GM12878 (cell line): ENCODE results near the gene RAB3A.

Experiments used
- CBFB ChIP-seq: IDR thresholded peaks from 2 replicates; pipeline ENCODE4 v1.6.1; 2016; ENCODE audit warnings: antibody characterized with exemption, low read depth
- CREB1 ChIP-seq: IDR thresholded peaks from 2 replicates; pipeline ENCODE4 v1.6.1; 2012; ENCODE audit warnings: low read depth, mild to moderate bottlenecking, inconsistent platforms
- GATAD2B ChIP-seq: fragments of 450-650 bp; conservative IDR thresholded peaks from 2 replicates; pipeline ENCODE4 v1.6.1; 2017; ENCODE audit warnings: low read depth, mild to moderate bottlenecking, moderate library complexity
- LARP7 ChIP-seq: fragments of 450-650 bp; IDR thresholded peaks from 2 replicates; pipeline ENCODE4 v1.6.1; 2017; ENCODE audit warnings: mild to moderate bottlenecking
- NR2F1 ChIP-seq: fragments of 450-650 bp; conservative IDR thresholded peaks from 2 replicates; pipeline ENCODE4 v1.6.1; 2017; ENCODE audit warnings: mild to moderate bottlenecking
- SIX5 ChIP-seq: IDR thresholded peaks from 2 replicates; pipeline ENCODE4 v1.6.1; 2011; ENCODE audit warnings: mild to moderate bottlenecking, low read depth, low read length, moderate library complexity; ENCODE audit not compliant: severe bottlenecking
- SREBF2 ChIP-seq: IDR thresholded peaks from 2 replicates; pipeline ENCODE4 v1.6.1; 2012; ENCODE audit warnings: mild to moderate bottlenecking, low read length
- YY1 ChIP-seq: IDR thresholded peaks from 2 replicates; pipeline ENCODE4 v1.6.1; 2011; ENCODE audit warnings: low read depth, mild to moderate bottlenecking, low read length
- TF ChIP-seq, protein P1 (sequence below): fragments of 150-350 bp; IDR thresholded peaks from 2 replicates; pipeline ENCODE4 v1.6.1; 2016; ENCODE audit warnings: low read depth, low read length
- TF ChIP-seq, protein P2 (sequence below), 3 experiments: IDR thresholded peaks in 2 of 3; conservative IDR thresholded peaks in 1 of 3; 2 replicates each; pipeline ENCODE4 v1.5.1; 2011; ENCODE audit warnings: low read depth in 3 of 3, low read length in 3 of 3, mild to moderate bottlenecking in 3 of 3, control low read depth in 2 of 3, moderate library complexity in 2 of 3, inconsistent platforms in 1 of 3, mixed read lengths in 1 of 3; ENCODE audit not compliant: control insufficient read depth in 2 of 3, insufficient read depth in 1 of 3; ENCODE audit errors: extremely low read depth in 1 of 3

DNA sequence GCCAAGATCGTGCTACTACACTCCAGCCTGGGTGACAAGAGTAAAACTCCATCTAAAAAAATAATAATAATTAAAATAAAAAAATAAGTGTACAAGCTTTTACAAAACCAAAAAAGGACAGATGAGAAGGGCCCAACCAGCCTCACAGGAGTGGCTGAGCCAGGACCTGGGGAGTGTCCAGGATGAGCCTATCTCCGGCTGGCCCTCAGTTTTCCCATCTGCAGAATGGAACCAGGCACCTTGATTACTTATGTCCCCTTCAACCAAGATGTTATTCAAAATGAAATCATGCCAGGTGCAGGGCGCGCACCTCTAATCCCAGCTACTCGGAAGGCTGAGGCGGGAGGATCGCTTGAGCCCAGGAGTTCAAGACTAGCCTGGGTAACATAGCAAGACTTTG, 39.8 kb downstream of the RAB3A start:
- TF ChIP-seq CREB1: no peak
- no peak for TF ChIP-seq CBFB
- TF ChIP-seq, protein P1, sequence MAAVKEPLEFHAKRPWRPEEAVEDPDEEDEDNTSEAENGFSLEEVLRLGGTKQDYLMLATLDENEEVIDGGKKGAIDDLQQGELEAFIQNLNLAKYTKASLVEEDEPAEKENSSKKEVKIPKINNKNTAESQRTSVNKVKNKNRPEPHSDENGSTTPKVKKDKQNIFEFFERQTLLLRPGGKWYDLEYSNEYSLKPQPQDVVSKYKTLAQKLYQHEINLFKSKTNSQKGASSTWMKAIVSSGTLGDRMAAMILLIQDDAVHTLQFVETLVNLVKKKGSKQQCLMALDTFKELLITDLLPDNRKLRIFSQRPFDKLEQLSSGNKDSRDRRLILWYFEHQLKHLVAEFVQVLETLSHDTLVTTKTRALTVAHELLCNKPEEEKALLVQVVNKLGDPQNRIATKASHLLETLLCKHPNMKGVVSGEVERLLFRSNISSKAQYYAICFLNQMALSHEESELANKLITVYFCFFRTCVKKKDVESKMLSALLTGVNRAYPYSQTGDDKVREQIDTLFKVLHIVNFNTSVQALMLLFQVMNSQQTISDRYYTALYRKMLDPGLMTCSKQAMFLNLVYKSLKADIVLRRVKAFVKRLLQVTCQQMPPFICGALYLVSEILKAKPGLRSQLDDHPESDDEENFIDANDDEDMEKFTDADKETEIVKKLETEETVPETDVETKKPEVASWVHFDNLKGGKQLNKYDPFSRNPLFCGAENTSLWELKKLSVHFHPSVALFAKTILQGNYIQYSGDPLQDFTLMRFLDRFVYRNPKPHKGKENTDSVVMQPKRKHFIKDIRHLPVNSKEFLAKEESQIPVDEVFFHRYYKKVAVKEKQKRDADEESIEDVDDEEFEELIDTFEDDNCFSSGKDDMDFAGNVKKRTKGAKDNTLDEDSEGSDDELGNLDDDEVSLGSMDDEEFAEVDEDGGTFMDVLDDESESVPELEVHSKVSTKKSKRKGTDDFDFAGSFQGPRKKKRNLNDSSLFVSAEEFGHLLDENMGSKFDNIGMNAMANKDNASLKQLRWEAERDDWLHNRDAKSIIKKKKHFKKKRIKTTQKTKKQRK: no peak
- no peak for TF ChIP-seq LARP7
- TF ChIP-seq, protein P2, sequence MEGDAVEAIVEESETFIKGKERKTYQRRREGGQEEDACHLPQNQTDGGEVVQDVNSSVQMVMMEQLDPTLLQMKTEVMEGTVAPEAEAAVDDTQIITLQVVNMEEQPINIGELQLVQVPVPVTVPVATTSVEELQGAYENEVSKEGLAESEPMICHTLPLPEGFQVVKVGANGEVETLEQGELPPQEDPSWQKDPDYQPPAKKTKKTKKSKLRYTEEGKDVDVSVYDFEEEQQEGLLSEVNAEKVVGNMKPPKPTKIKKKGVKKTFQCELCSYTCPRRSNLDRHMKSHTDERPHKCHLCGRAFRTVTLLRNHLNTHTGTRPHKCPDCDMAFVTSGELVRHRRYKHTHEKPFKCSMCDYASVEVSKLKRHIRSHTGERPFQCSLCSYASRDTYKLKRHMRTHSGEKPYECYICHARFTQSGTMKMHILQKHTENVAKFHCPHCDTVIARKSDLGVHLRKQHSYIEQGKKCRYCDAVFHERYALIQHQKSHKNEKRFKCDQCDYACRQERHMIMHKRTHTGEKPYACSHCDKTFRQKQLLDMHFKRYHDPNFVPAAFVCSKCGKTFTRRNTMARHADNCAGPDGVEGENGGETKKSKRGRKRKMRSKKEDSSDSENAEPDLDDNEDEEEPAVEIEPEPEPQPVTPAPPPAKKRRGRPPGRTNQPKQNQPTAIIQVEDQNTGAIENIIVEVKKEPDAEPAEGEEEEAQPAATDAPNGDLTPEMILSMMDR (IDR thresholded peaks at IDR 0.05 in 2 of 3, conservative IDR thresholded peaks at IDR 0.05 in 1 of 3; ENCODE audit: control insufficient read depth in 2 of 3, extremely low read depth in 1 of 3, insufficient read depth in 1 of 3, low read depth in 3 of 3, low read length in 3 of 3): no peak
- no peak for TF ChIP-seq SREBF2
- TF ChIP-seq SIX5: no peak
- TF ChIP-seq NR2F1: no peak
- TF ChIP-seq YY1: no peak
- TF ChIP-seq GATAD2B: no peak
